HG03558 (cell line): ENCODE measurements around the gene VAMP3.

ENCODE experiments used
- ATAC-seq: cut with Tn5 transposase; IDR thresholded peaks from one replicate; pipeline ENCODE4 v1.9.1; 2021; ENCODE audit warnings: moderate number of reproducible peaks; ENCODE audit not compliant: unreplicated experiment; ENCODE audit errors: extremely low read depth

Gene VAMP3

DNA sequence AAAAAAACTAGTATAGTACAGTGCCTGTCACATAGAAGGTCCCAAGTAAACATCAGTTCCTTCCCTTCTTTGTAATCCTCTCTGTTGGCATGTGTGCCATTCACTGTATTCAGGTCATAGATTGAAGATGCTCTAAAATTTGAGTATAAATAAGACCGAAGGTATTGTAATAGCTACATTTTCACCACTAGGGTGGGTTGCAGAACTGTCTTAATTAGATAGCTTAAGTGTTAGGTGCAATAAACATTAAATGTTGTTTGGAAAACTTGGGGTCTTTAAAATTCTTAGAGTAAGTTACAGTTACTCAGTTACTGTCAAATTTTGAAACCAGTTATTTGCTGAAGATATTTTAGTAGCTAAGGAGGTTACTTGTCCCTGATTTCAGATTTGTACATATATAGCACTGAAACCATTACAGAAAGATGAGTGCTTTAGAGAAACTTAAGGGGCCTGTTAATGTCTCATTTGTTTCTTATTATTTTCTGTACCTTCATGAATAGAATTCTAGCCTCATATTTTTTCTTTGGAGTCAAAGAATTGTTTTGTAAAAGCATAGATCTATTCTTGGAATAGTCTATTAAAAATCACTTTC, 37.3 kb downstream of the VAMP3 start:
- ATAC-seq = no peak

DNA sequence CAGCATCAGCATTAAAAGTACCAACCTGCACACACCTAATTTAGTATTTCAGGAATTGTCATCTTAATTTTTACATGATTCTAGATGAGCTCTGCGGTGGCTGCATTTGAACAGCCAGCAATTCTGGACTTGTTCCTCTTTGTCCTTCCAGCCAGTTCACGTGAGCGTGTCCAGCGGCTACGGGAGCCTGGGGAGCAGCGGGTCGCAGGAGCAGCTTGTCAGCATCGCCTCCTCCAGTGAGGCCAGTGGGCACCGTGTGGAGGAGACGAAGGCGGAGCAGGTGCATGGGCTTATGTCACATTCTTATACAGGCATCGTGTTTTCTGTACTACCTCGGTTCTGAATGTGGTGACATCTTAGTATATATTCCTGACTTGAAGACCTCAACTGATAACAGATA, 38.6 kb downstream of the VAMP3 start:
- no peak for ATAC-seq

DNA sequence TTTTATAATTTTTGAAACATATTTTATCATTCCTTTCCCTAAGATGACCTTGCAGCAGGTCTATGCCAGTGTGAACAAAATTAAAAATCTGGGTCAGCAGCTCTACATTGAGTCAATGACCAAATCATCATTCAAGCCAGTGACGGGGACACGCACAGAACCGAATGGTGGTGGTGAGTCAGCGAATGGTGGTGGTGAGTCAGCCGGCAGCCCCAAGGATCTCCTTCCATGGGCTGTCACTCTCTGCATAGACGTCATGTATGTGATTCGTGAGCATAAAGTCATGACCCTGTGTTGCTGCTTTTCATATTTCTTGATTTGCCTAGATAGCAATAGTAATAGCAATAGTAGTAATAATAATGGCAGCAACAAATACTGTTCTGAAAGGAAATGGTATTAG, 39.3 kb downstream of the VAMP3 start:
- ATAC-seq = no peak

DNA sequence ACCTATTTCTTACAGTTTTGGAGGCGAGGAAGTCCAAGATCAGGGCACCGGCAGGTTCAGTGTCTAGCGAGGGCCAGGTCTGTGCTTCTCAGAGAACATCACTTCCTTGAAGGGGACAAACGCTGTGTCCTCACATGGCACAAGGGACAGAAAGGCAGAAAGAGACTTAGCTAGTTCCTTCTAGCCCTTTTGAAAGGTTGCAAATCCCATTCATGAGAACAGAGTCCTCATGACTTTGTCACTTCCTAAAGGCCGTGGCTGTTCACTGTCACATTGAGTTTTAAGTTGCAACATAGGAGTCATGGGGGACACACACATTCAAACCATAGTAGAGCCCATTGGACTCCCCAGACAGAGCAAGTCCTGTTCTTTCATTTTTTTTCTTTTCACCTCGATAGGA, 40.4 kb downstream of the VAMP3 start:
- no peak for ATAC-seq

DNA sequence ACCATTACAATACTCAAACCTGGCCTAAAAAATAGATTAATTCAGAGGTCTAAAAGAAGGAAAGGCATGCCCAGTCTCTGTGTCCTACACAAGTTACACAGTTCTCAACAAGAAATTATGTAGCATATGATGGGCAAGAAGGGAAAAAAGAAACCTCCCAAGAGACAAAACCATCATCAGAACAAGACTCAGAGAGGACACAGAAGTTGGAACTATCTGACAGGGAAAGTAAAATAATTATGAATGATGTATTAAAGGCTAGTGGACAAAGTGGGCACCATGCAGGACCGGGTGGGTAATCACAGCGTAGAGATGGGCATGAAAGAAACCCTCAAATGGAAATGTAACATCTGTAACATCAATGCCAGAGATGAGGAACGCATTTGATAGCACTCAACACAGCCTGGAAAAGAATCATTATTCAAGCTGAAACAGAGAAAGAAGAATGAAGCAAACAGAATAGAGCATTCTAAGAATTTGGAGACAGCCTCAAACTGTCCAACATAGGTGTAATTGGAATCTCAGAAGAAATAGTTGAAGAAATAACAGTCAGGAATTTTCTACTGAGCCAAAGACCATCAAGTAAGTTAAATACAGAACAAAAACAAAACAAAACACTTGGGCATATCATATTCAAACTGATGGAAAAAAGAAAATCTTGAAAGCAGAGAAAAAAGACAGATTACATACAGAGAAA, 42.7 kb downstream of the VAMP3 start:
- no peak for ATAC-seq

- ATAC-seq = no peak
Observed at GRCh38 chr1:7821282-7821681, 50.2 kb downstream of the VAMP3 start.

DNA sequence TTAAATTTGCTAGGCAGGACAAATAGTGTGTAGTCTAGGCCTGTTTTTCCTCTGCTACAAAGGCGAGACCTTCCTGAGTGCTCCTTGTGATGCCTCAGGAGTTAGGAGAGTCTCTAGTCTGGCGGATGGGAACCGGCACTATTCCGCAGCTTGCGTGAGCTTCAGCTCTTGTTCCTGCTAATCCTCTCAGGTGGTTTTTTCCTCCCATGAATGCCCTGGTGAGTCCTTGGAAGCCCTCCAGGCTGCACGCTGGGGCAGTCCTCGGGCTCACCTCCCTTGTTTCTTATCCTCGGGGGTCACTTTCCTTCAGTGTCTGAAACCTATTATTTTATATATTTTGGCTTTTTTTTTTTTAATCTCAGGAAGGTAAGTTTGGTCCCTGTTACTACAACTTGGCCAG, 53.6 kb downstream of the VAMP3 start:
- no peak for ATAC-seq

- no peak for ATAC-seq
Observed at GRCh38 chr1:7826363-7826762, 55.3 kb downstream of the VAMP3 start.

DNA sequence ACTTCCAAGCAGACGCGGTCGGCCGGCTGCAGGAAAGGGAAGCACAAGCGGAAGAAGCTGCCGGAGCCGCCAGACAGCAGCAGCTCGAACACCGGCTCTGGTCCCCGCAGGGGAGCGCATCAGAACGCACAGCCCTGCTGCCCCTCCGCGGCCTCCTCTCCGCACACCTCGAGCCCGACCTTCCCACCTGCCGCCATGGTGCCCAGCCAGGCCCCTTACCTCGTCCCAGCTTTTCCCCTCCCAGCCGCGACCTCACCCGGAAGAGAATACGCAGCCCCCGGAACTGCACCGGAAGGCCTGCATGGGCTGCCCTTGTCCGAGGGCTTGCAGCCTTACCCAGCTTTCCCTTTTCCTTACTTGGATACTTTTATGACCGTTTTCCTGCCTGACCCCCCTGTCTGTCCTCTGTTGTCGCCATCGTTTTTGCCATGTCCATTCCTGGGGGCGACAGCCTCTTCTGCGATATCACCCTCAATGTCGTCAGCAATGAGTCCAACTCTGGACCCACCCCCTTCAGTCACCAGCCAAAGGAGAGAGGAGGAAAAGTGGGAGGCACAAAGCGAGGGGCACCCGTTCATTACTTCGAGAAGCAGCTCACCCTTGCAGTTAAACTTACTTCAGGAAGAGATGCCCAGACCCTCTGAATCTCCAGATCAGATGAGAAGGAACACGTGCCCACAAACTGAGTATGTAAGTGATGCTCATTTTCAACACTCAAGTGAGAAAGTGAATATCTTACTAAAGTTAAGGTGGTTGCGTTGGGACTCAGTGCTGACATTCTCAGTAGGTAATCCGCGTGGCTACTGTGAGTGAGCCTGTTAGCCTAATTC, 56.2 kb downstream of the VAMP3 start:
- ATAC-seq = no peak
